HEK293T (cell line): Measurements from ENCODE around the gene KRTAP20-3.

Source experiments
- ARNT ChIP-seq: fragments of 450-650 bp; IDR thresholded peaks from 2 replicates; pipeline ENCODE4 v1.6.1; 2017; ENCODE audit warnings: mild to moderate bottlenecking
- BHLHE40 ChIP-seq: fragments of 450-650 bp; IDR thresholded peaks from 2 replicates; pipeline ENCODE4 v1.6.1; 2016; ENCODE audit warnings: mild to moderate bottlenecking, moderate library complexity, borderline replicate concordance
- ELF4 ChIP-seq: fragments of 450-650 bp; IDR thresholded peaks from 2 replicates; pipeline ENCODE4 v1.6.1; 2017; ENCODE audit warnings: antibody characterized with exemption
- FOXK2 ChIP-seq: fragments of 450-650 bp; IDR thresholded peaks from 2 replicates; pipeline ENCODE4 v1.6.1; 2016; ENCODE audit warnings: mild to moderate bottlenecking
- FOXM1 ChIP-seq: fragments of 450-650 bp; IDR thresholded peaks from 2 replicates; pipeline ENCODE4 v1.6.1; 2017; ENCODE audit warnings: mild to moderate bottlenecking, borderline replicate concordance
- L3MBTL2 ChIP-seq: fragments of 450-650 bp; conservative IDR thresholded peaks from 2 replicates; pipeline ENCODE4 v1.6.1; 2016; ENCODE audit warnings: mild to moderate bottlenecking
- PKNOX1 ChIP-seq: fragments of 450-650 bp; IDR thresholded peaks from 2 replicates; pipeline ENCODE4 v1.6.1; 2016
- TARDBP ChIP-seq: fragments of 450-650 bp; IDR thresholded peaks from 2 replicates; pipeline ENCODE4 v1.6.1; 2016
- ZNF384 ChIP-seq: fragments of 450-650 bp; IDR thresholded peaks from 2 replicates; pipeline ENCODE4 v1.6.1; 2016

- no peak for TF ChIP-seq PKNOX1
- no peak for TF ChIP-seq ZNF384
- TF ChIP-seq L3MBTL2 = no peak
- no peak for TF ChIP-seq FOXM1
- no peak for TF ChIP-seq BHLHE40
- TF ChIP-seq FOXK2 = no peak
- TF ChIP-seq TARDBP = no peak
- no peak for TF ChIP-seq ARNT
- TF ChIP-seq ELF4 = no peak
Observed at GRCh38 chr21:30605968-30606367, 36.7 kb upstream of the KRTAP20-3 start.
